ENCODE results near the gene TMEM38A. TPM values are rescaled to one million over a fixed set of nuclear protein-coding genes. Genes with fewer than 3 reads are reported as not detected.
"Not testable (repeated sequence)": the region's sequence is repeated elsewhere in the genome, so short reads cannot be mapped to it uniquely, and the experiment has no call there.

The TMEM38A gene
- total RNA-seq, 1 donor from 2014 or later = 0.96 TPM

GRCh38 chr19:16703677-16704076 is 42.7 kb downstream of the TMEM38A start:
- Mint-ChIP-seq H3K36me3 (ENCODE audit: low read depth) (no peaks in the 10 kb centered on the region), H3K27me3 (ENCODE audit: low read depth) (no peaks in the 10 kb centered on the region), H3K27ac (no peak overlapping the region), H3K4me1 (ENCODE audit: low read depth) (no peaks in the 10 kb centered on the region), H3K4me3 (ENCODE audit: low read depth) (no peak overlapping the region), H3K9me3 (no peaks in the 10 kb centered on the region)
- intact Hi-C loops (cut with micrococcal nuclease) = no loop called here
- DNase-seq (ENCODE audit: low spot score) = no peak

DNA sequence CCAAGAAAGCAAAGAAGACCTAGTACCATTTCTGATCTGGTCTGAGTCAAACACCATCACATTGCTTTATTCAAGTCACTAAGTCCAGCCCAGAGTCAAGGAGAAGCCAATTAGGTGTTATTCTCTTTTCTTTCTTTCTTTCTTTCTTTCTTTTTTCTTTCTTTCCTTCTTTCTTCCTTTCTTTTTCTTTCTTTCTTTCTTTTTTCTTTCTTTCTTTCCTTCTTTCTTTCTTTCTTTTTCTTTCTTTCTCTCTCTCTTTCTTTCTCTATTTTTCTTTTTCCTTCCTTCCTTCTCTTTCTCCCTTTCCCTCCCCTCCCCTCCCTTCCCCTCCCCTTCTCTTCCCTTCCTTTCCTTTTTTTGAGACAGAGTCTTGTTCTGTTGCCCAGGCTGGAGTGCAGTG is 49.9 kb downstream of the TMEM38A start:
- H3K4me1 Mint-ChIP-seq (ENCODE audit: low read depth); H3K36me3 Mint-ChIP-seq (ENCODE audit: low read depth); intact Hi-C loops (cut with micrococcal nuclease); H3K27me3 Mint-ChIP-seq (ENCODE audit: low read depth); H3K9me3 Mint-ChIP-seq; H3K4me3 Mint-ChIP-seq (ENCODE audit: low read depth); H3K27ac Mint-ChIP-seq; DNase-seq (ENCODE audit: low spot score): not testable (repeated sequence)

DNA sequence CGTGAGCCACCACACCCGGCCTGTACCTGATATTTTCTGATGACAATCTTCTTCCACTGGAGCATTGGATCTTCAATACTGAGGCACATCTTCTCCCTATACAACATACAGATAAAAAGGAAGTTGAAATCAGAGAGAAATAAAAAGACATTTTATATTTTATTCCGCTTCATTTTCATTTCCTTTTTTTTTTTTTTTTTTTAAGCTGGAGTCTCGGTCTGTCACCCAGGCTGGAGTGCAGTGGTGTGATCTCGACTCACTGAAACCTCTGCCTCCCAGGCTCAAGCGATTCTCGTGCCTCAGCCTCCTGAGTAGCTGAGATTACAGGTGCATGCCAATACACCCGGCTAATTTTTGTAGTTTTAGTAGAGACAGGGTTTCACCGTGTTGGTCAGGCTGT is 51.4 kb downstream of the TMEM38A start:
- DNase-seq (ENCODE audit: low spot score); H3K4me1 Mint-ChIP-seq (ENCODE audit: low read depth); intact Hi-C loops (cut with micrococcal nuclease); H3K27me3 Mint-ChIP-seq (ENCODE audit: low read depth); H3K36me3 Mint-ChIP-seq (ENCODE audit: low read depth); H3K27ac Mint-ChIP-seq; H3K4me3 Mint-ChIP-seq (ENCODE audit: low read depth); H3K9me3 Mint-ChIP-seq: not testable (repeated sequence)

DNA sequence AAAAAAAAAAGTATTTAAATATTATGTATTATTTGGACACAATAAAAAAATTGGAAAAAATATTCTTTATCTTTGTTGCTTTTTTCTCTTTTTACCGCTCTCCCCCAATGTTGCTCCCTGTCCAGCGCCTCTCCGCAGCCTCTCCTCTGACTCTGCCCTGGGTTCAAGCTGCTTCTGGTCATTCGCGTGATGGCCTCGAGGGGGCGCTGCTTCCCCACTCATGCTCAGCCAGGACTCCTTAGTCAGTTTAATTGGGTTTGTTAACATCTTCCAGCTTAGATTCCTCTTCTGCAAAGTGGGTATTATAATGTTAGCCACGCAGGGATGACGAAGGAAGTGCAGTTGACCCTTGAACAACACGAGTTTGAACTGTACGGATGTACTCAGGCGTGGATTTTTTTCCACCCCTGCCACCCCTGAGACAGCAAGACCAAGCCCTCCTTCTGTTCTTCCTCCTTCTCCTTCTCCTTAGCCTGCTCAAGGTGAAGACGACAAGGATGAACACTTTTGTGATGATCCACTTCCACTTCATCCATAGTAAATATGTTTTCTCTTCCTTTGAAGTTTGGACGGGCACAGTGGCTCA is 53.9 kb downstream of the TMEM38A start:
- Mint-ChIP-seq H3K4me1 (ENCODE audit: low read depth) (no peaks in the 10 kb centered on the region), H3K4me3 (ENCODE audit: low read depth) (no peak overlapping the region), H3K9me3 (no peaks in the 10 kb centered on the region), H3K27ac (no peak overlapping the region), H3K27me3 (ENCODE audit: low read depth) (no peaks in the 10 kb centered on the region), H3K36me3 (ENCODE audit: low read depth) (no peaks in the 10 kb centered on the region)
- peak; percentile 38 for DNase-seq (ENCODE audit: low spot score)
- intact Hi-C loops (cut with micrococcal nuclease) = no loop called here

DNA sequence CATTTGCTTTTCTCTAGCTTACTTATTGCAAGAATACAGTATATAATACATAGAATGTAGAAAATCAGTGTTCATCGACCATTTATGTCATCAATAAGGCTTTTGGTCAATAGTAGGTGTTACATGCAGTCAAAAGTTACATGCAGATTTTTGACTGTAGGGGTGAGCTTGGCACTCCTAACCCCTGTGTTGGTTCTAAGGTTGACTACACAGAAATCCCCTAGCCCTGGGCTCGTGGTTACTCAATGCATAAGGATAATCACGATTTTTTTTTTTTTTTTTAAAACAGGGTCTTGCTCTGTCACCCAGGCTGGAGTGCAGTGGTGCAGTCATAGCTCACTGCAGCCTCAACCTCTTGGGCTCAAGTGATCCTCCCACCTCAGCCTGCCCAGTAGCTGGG is 54.7 kb downstream of the TMEM38A start:
- DNase-seq (ENCODE audit: low spot score) = no peak
- H3K9me3 Mint-ChIP-seq = no peaks in the 10 kb centered on the region
- H3K4me3 Mint-ChIP-seq (ENCODE audit: low read depth) = no peak overlapping the region
- H3K27ac Mint-ChIP-seq = no peak overlapping the region
- intact Hi-C loops (cut with micrococcal nuclease) = no loop called here
- no peaks in the 10 kb centered on the region for H3K4me1 Mint-ChIP-seq (ENCODE audit: low read depth)
- no peaks in the 10 kb centered on the region for H3K36me3 Mint-ChIP-seq (ENCODE audit: low read depth)
- H3K27me3 Mint-ChIP-seq (ENCODE audit: low read depth) = no peaks in the 10 kb centered on the region

DNA sequence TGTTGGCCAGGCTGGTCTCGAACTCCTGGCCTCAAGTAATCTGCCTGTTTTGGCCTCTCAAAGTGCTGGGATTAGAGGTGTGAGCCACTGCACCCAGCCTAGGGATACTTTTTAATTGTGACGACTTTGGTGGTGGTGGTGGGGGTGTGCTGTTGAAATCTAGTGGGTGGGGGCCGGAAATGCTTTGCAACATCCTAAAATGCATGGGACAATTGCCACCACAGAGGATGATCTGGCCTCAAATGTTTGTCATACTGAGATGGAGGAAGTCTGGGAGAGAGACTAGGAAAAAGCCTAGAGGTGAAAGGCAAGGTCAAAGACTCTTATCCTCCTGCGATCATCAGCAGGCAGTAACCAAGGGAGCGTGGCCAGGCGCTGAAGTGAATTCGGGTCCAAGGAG is 60.1 kb downstream of the TMEM38A start:
- H3K36me3 Mint-ChIP-seq (ENCODE audit: low read depth) = no peaks in the 10 kb centered on the region
- H3K27me3 Mint-ChIP-seq (ENCODE audit: low read depth) = no peaks in the 10 kb centered on the region
- H3K4me3 Mint-ChIP-seq (ENCODE audit: low read depth) = no peak overlapping the region
- no peaks in the 10 kb centered on the region for H3K4me1 Mint-ChIP-seq (ENCODE audit: low read depth)
- no peak overlapping the region for H3K27ac Mint-ChIP-seq
- H3K9me3 Mint-ChIP-seq = no peaks in the 10 kb centered on the region
- intact Hi-C loops (cut with micrococcal nuclease) = no loop called here
- no peak for DNase-seq (ENCODE audit: low spot score)

GRCh38 chr19:16722591-16722990 is 61.7 kb downstream of the TMEM38A start:
- Mint-ChIP-seq H3K9me3 (no peaks in the 10 kb centered on the region), H3K4me3 (ENCODE audit: low read depth) (no peak overlapping the region), H3K27me3 (ENCODE audit: low read depth) (no peaks in the 10 kb centered on the region), H3K36me3 (ENCODE audit: low read depth) (no peaks in the 10 kb centered on the region), H3K4me1 (ENCODE audit: low read depth) (no peaks in the 10 kb centered on the region), H3K27ac (no peak overlapping the region)
- intact Hi-C loops (cut with micrococcal nuclease) = no loop called here
- DNase-seq (ENCODE audit: low spot score) = no peak

GRCh38 chr19:16726916-16727315 is 66.0 kb downstream of the TMEM38A start:
- Mint-ChIP-seq H3K27me3 (ENCODE audit: low read depth) (no peaks in the 10 kb centered on the region), H3K4me3 (ENCODE audit: low read depth) (no peak overlapping the region), H3K9me3 (no peaks in the 10 kb centered on the region), H3K36me3 (ENCODE audit: low read depth) (no peaks in the 10 kb centered on the region), H3K4me1 (ENCODE audit: low read depth) (no peaks in the 10 kb centered on the region), H3K27ac (no peak overlapping the region)
- intact Hi-C loops (cut with micrococcal nuclease) = no loop called here
- no peak for DNase-seq (ENCODE audit: low spot score)

GRCh38 chr19:16735650-16736266 is 74.8 kb downstream of the TMEM38A start:
- intact Hi-C loops (cut with micrococcal nuclease); H3K9me3 Mint-ChIP-seq; H3K27me3 Mint-ChIP-seq (ENCODE audit: low read depth); H3K4me3 Mint-ChIP-seq (ENCODE audit: low read depth); DNase-seq (ENCODE audit: low spot score); H3K36me3 Mint-ChIP-seq (ENCODE audit: low read depth); H3K4me1 Mint-ChIP-seq (ENCODE audit: low read depth); H3K27ac Mint-ChIP-seq: not testable (repeated sequence)

- Mint-ChIP-seq H3K9me3 (no peaks in the 10 kb centered on the region), H3K36me3 (ENCODE audit: low read depth) (no peaks in the 10 kb centered on the region), H3K27ac (no peak overlapping the region), H3K27me3 (ENCODE audit: low read depth) (no peaks in the 10 kb centered on the region), H3K4me1 (ENCODE audit: low read depth) (no peaks in the 10 kb centered on the region), H3K4me3 (ENCODE audit: low read depth) (no peak overlapping the region)
- intact Hi-C loops (cut with micrococcal nuclease) = no loop called here
- DNase-seq (ENCODE audit: low spot score) = no peak
Measured at GRCh38 chr19:16736709-16737108, 75.8 kb downstream of the TMEM38A start.

GRCh38 chr19:16737911-16738310 is 77.0 kb downstream of the TMEM38A start:
- intact Hi-C loops (cut with micrococcal nuclease) = no loop called here
- no peak for DNase-seq (ENCODE audit: low spot score)
- H3K9me3 Mint-ChIP-seq = no peaks in the 10 kb centered on the region
- no peaks in the 10 kb centered on the region for H3K4me1 Mint-ChIP-seq (ENCODE audit: low read depth)
- H3K36me3 Mint-ChIP-seq (ENCODE audit: low read depth) = no peaks in the 10 kb centered on the region
- H3K27ac Mint-ChIP-seq = no peak overlapping the region
- no peaks in the 10 kb centered on the region for H3K27me3 Mint-ChIP-seq (ENCODE audit: low read depth)
- H3K4me3 Mint-ChIP-seq (ENCODE audit: low read depth) = no peak overlapping the region

DNA sequence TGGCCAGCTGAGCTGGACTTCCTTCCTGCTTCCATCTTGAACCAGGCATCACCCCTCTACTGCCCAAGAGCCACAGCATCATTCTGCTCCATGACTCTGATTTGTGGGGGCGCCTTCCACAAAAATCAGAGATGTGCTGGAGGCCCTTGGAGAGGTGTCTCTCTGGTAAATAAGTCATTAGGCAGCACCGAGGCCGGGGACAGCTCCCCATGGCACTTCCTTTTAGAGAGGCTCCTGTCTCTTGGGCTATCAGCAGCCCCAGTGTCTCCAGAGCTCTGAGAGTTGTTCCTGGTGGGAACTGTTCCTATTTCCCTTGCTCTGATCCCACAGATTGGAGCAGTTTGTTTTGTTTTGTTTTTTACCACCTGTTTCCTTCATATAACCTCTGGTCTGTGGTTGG is 78.6 kb downstream of the TMEM38A start:
- Mint-ChIP-seq H3K36me3 (ENCODE audit: low read depth) (no peaks in the 10 kb centered on the region), H3K4me3 (ENCODE audit: low read depth) (no peak overlapping the region), H3K27ac (no peak overlapping the region), H3K27me3 (ENCODE audit: low read depth) (no peaks in the 10 kb centered on the region), H3K9me3 (no peaks in the 10 kb centered on the region), H3K4me1 (ENCODE audit: low read depth) (no peaks in the 10 kb centered on the region)
- intact Hi-C loops (cut with micrococcal nuclease) = no loop called here
- no peak for DNase-seq (ENCODE audit: low spot score)

Data from activated T-helper 2 cell treated with anti-CD3 and anti-CD28 coated beads, Interferon-gamma antibody, Interleukin-2, Interleukin-4, amounts not matched to agents 10 μg/mL and 5 μg/mL and 100 μg/mL, durations not matched to agents 14 hours and 24 hours and 36 hours (primary cell).